K562 (cell line): Measurements from ENCODE around the gene PPARD.

Experiments
- EP300 ChIP-seq: IDR thresholded peaks from 2 replicates; pipeline ENCODE4 v1.6.1; 2012; ENCODE audit warnings: low read length, improper control_type of control experiment
- HOMEZ ChIP-seq: fragments of 250-450 bp; sonication (Bioruptor Pico); IDR thresholded peaks from 2 replicates; pipeline ENCODE4 v1.4.0; 2020; ENCODE audit warnings: mild to moderate bottlenecking, moderate library complexity
- MAX ChIP-seq: sonication (generic); formaldehyde crosslinking; IDR thresholded peaks from 2 replicates; pipeline ENCODE4 v1.9.0; 2022; ENCODE audit warnings: mild to moderate bottlenecking, missing genetic modification reagents
- NR2C2 ChIP-seq, 2 experiments: fragments of 200-800 bp in 1 of 2; sonication (Bioruptor generic) in 1 of 2; sonication (generic) in 1 of 2; formaldehyde crosslinking in 1 of 2; IDR thresholded peaks; 2 replicates each; pipeline versions ENCODE4 v1.6.1 to v1.8.0; 2016 to 2022; ENCODE audit warnings: mild to moderate bottlenecking in 1 of 2, missing compliant biosample characterization in 1 of 2, missing genetic modification characterization in 1 of 2, missing genetic modification reagents in 1 of 2
- TBL1XR1 ChIP-seq, 2 experiments: IDR thresholded peaks; 2 replicates each; pipeline ENCODE4 v1.6.1; 2012; ENCODE audit warnings: improper control_type of control experiment in 2 of 2, low read length in 2 of 2, mild to moderate bottlenecking in 1 of 2
- ZFP36 ChIP-seq: fragments of 150-350 bp; IDR thresholded peaks from 2 replicates; pipeline ENCODE4 v1.6.1; 2018; ENCODE audit warnings: low read length, low read depth; ENCODE audit not compliant: partially characterized antibody
- ZKSCAN1 ChIP-seq: fragments of 150-350 bp; IDR thresholded peaks from 2 replicates; pipeline ENCODE4 v1.6.1; 2016; ENCODE audit warnings: low read depth, low read length
- TF ChIP-seq, protein P1 (sequence below): sonication (generic); formaldehyde crosslinking; IDR thresholded peaks from 2 replicates; pipeline ENCODE4 v1.8.0; 2022; ENCODE audit warnings: mild to moderate bottlenecking, missing genetic modification reagents
- TF ChIP-seq, protein P2 (sequence below), 2 experiments: fragments of 450-650 bp; formaldehyde crosslinking in 1 of 2; IDR thresholded peaks; 2 replicates each; pipeline versions ENCODE4 v1.4.0 to v1.6.1; 2014 to 2020; ENCODE audit warnings: mild to moderate bottlenecking in 2 of 2, borderline replicate concordance in 1 of 2, low read depth in 1 of 2

DNA sequence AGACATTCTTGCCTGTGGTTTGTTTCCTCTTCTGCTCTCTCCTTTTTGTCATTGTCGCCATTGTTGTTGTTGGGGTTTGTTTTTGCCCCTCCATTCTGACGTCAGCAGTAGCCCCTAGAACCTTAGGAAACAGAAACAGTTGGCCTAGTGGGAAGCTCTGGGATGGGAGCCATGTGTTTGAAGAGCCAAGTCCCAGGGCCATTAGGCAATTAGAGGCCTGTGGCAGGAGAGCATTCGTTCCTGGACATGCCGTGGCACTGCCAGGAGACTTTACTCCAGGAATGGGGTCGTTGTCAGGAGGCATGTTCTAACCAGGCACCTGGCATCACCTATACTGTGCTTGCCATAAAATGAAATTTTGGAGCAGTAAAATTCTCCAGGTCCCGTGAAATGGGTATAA lies 39.7 kb downstream of the PPARD start:
- TF ChIP-seq MAX = no peak
- TF ChIP-seq EP300 = no peak
- TF ChIP-seq, protein P1, sequence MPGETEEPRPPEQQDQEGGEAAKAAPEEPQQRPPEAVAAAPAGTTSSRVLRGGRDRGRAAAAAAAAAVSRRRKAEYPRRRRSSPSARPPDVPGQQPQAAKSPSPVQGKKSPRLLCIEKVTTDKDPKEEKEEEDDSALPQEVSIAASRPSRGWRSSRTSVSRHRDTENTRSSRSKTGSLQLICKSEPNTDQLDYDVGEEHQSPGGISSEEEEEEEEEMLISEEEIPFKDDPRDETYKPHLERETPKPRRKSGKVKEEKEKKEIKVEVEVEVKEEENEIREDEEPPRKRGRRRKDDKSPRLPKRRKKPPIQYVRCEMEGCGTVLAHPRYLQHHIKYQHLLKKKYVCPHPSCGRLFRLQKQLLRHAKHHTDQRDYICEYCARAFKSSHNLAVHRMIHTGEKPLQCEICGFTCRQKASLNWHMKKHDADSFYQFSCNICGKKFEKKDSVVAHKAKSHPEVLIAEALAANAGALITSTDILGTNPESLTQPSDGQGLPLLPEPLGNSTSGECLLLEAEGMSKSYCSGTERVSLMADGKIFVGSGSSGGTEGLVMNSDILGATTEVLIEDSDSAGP (CRISPR knock-in tag) = no peak
- TF ChIP-seq, protein P2, sequence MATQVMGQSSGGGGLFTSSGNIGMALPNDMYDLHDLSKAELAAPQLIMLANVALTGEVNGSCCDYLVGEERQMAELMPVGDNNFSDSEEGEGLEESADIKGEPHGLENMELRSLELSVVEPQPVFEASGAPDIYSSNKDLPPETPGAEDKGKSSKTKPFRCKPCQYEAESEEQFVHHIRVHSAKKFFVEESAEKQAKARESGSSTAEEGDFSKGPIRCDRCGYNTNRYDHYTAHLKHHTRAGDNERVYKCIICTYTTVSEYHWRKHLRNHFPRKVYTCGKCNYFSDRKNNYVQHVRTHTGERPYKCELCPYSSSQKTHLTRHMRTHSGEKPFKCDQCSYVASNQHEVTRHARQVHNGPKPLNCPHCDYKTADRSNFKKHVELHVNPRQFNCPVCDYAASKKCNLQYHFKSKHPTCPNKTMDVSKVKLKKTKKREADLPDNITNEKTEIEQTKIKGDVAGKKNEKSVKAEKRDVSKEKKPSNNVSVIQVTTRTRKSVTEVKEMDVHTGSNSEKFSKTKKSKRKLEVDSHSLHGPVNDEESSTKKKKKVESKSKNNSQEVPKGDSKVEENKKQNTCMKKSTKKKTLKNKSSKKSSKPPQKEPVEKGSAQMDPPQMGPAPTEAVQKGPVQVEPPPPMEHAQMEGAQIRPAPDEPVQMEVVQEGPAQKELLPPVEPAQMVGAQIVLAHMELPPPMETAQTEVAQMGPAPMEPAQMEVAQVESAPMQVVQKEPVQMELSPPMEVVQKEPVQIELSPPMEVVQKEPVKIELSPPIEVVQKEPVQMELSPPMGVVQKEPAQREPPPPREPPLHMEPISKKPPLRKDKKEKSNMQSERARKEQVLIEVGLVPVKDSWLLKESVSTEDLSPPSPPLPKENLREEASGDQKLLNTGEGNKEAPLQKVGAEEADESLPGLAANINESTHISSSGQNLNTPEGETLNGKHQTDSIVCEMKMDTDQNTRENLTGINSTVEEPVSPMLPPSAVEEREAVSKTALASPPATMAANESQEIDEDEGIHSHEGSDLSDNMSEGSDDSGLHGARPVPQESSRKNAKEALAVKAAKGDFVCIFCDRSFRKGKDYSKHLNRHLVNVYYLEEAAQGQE (IDR thresholded peaks at IDR 0.05; ENCODE audit: borderline replicate concordance) = no peak
- TF ChIP-seq, protein P2 (CRISPR knock-in tag; IDR thresholded peaks at IDR 0.05; ENCODE audit: low read depth) = no peak
- no peak for TF ChIP-seq NR2C2 (CRISPR knock-in tag; IDR thresholded peaks at IDR 0.05)
- no peak for TF ChIP-seq NR2C2 (tag; IDR thresholded peaks at IDR 0.05)
- no peak for TF ChIP-seq TBL1XR1 (IDR thresholded peaks at IDR 0.05; ENCODE audit: low read length in 2 of 2)
- TF ChIP-seq ZFP36 = no peak
- no peak for TF ChIP-seq HOMEZ (CRISPR knock-in tag)
- TF ChIP-seq ZKSCAN1 = no peak
